ENCODE results near the gene ZNF467.

ZNF467 gene

DNA sequence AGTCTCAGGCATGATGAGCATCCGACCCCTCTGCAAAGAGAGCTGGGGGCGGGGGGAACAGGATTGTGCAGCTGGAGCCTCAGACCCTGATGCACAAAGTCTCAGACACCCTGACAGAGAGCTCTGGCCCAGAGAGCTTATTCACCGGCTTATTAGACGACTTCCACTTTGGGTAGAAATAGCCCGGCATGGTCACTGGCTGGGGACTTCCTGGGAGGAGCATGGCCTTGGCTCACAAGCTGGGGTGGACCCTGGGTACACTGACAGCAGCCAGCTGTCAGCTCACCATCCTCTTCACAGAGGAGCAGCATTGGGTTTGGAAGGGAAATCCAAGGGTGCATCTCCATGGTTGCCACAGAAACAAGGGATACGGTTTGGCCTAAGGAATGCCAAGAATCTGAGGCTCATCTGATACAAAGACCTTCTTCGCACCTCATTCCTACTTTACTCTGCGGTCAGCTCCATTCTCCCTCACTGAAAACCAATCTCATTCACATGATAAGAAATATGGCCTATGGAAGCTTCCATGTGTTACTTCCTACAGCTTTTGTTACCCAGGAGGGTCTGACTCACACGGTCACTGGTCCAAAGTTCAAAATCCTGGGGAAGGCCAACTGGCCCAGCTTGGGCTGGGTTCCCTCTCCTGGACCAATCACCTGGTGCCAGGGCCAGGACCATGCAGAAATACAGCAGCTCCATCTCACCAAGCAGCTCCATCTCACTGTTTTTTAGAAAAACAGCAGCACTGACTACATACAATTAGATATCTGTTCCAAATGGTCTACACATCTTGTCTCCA lies 25.1 kb downstream of the ZNF467 start:
- DNase-seq (ENCODE audit: low read depth in 2 of 2) = no peak

DNA sequence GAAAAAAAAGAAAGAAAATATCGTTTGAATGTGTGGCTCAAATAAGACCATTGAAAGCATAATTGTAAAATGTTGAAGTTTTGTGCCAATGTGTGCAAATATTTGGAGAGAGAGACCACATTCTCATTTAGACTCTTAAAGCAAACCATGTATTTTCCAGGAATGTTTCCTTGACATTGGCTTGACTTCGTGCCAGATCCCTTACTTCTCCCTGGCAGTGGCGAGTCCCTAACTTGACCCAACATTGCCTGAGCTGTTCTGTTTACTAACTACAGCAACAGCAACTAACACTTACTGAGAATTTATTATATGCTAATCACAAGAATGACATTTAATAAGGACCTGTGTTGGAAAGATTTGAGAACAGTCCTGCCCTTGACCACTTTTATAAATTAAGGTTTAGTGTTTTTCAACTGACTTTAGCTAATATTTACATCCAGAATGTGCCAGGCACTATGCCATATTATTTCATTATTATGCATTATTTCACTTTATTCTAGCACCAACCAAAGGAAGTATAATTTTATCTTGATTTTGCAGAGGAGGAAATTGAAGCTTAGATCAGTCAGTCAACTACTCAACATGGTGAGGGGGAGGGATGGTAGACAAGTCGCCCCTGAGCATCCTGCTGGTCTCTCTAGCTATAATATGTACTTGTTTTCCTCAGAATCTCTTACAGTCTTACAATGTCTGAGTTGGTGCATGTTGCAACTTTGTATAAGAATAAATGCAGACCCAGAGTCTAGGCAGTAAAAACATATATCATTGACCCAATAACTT lies 29.7 kb downstream of the ZNF467 start:
- no peak for DNase-seq (ENCODE audit: low read depth in 2 of 2)

DNA sequence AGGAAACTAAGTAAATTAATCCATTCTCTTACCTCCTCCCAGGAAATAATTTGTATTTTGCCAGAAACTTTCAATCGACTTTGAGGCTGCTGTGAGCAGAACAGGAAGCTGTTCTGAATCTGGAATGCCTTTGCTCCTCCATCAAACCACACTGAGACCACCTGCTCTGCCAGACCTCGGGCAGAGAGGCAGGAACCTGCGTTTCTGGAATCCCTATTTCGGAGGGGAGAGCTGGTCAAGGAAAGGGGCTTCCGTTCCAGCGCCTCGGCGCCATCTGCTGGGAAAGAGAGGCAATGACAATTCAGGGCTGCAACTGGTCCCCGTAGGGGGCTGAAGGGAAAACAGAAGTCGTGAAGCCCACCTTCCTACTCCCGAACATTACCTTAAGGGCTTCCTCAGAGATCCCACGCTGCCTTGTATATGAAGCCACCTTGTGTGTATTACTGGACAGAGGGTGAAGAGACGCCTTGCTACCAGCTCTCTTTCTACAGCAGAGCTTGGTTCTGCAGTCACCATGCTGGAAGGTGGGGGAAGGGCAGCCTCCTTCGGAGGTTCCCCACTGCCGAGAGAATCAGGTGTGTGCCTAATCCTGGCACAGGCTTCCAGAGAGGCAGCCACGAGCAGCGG lies 31.2 kb downstream of the ZNF467 start:
- peak; percentile 35 to 55 for DNase-seq (ENCODE audit: low read depth in 2 of 2)

DNA sequence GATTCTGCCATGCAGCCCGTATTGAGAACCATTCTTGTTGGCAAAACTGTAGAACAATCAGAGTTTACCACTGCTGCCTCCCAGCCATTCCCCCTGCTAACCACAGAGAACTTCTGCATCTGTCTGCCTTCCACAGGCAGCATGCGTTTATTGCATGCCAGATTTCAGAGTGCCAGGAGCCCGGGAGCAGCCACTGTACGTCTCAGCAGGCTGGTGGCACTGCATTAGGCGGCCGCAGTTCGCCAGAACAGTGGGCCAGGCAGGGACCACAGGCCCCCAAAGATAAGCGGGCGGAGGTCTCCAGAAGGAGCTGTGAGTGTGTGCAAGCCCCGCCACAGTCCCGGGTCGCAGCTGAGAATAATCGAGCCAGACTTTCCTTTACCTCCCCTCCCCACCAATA lies 31.8 kb downstream of the ZNF467 start:
- no peak for DNase-seq (ENCODE audit: low read depth in 2 of 2)

DNA sequence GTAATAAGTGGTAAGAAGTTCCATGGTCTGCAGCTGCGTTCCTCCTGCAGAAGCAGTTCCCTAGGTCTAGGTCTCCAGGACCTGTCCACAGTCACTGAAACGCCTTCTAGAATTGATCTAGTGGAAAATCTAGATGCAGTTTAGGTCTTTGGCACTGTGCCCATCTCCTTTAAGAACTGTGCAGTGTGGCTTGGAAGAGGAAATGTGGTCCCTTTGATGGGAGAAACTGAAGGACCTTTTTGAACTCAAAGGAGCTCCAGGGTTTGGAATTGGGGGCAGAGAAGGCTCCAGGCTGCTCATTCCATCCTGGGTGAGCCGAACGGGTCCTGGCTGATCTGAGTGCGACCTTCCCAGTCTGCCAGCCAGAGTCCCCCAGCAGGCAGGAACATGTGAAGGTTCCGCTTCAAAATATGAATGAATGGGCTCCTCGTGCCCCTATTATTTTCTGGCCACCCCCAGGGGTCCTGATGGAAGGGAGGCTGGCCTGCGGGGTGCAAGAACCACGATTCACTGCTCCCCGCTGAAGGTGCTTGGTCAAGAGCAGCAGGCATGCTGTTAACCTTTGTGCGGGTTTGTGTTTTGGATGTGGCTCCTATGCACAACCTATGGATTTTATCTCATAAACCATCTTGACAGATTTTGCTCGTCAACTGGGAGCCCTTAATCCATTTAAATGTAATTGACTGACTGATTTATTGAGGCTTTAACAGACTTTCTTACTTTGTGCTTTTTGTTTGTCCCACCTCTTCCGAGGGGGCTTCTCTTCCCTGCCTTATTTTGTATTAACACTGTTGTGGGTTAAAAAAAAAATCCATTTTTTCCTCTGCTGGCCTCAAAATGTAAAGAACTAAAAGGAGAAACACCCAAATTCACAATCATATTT lies 36.7 kb downstream of the ZNF467 start:
- DNase-seq (ENCODE audit: low read depth in 2 of 2) = no peak

DNA sequence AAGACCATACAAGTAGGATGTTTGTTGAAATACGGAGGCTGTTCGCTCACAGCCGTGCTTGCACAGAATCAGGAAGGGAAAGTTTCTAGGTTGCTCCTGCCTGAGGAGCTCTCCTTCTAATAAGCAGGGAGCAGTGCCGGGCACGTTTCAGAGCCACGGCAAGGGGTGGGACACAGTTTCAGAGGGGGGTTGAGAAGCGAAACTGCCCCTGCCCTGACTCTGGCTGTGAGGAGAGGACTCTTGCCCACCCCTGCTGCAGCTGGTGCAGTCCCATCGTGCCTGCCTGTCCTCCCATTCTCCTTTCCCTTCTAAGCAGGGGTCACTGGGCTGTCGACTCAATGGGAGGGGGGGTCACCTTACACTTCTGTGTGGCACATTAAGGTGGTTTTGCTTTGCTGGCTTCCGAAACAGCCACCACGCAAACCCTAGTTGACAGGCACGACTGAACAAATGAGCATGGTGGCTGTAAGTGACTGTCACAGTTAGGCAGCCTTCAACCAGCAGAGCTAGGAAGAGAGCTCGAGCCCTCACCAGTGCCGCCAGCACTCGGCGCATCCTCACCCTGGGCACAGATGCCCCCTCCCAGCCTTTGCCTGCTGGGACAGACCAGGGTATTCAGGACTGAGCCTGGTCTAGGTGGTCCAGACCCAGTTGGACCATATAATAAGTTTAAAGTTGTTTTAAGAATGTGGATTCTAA lies 37.5 kb downstream of the ZNF467 start:
- no peak for DNase-seq (ENCODE audit: low read depth in 2 of 2)

DNA sequence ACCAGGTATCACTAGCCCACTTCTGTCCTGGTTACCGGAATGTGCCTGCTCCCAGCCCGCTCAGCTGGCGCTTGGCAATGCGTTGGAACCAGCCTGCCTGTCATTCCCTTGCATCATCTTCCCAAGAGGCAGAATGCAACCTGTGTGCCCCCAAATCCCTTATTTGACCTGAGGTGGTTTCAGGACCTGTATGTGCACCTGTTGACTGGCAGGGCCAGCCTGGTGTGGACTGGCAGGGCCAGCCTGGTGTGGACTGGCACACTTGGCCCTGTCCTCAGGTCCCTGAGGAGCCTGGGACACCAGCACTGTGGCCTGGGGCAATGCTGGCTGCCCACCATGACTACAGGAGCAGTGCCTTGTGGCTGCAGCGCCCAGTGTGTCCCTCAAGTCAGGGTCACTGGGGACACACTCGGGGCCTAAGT lies 38.2 kb downstream of the ZNF467 start:
- DNase-seq (ENCODE audit: low read depth in 2 of 2) = no peak

DNA sequence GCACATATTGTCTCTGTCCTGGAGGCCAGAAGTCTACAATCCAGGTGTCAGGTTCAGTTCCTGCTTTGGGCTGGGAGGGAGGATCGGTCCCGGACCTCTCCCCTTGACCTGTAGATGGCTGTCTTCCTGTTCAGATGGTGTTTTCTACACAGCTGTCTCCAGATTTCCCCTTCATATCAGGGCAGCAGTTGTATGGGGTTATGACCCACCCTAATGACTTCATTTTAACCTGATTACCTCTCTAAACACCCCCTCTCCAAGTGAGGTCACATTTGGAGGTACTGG lies 38.7 kb downstream of the ZNF467 start:
- DNase-seq (ENCODE audit: low read depth in 2 of 2) = no peak

DNA sequence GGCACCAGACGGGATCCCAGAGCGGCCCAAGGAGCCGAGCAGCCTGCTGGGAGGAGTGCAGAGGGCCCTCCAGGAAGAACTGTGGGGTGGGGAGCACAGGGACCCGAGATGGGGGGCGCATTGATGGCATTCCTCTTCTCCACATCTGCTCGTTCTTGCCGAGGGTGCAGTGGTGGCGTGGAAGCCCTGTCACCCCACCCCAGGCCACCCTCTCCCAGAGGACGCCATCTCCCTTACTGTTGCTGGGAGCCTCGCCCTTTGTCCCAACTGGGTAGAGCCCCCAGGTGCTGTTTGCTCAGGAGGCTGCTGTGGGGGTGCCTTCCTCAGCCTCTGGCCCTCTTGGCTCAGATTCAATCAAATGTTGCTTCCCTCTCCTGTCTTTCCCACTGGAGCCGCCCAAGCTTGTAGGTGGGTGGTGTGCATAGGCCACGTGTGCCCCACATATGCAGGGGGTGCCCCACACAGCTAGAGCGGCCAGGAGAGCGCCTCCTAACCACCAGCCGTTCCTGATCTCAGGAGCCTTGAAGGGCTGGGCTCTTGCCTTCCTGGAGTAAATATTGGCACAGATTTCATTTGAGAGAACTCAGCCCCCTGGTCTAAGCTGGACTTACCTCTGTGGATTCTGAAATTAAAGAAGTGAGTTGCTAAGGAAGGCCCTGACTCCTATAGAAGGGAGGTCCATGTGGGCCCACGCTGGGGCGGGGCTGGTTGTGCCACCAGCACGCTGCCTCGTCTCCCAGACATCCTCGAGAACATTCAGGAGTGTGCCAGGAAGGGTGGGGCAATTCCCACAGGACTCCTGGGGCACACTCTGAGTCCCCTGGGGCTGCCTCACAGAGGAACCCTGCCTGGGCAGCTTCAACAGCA lies 39.2 kb downstream of the ZNF467 start:
- no peak for DNase-seq (ENCODE audit: low read depth in 2 of 2)

DNA sequence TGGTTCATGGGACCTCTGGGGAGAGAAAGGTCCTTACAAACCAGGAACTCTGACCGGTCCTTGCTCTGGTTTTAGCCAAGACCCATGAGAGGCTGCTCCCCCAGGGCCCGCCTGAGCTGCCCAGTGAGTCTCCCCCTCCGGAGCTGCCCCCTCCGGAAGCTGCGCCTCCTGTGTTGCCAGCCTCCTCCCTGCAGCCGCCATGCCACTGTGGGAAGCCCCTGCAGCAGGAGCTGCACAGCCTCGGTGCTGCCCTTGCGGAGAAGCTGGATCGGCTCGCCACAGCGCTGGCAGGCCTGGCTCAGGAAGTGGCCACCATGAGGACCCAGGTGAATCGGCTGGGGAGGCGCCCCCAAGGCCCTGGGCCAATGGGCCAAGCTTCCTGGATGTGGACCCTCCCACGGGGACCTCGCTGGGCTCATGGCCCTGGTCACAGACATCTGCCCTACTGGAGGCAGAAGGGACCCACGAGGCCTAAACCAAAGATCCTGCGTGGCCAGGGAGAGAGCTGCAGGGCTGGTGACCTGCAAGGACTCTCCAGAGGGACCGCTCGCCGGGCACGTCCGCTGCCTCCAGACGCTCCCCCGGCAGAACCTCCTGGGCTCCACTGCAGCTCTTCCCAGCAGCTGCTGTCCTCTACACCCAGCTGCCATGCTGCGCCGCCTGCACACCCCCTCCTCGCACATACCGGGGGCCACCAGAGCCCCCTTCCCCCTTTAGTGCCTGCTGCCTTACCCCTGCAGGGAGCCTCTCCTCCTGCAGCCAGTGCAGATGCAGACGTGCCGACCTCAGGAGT lies 40.1 kb downstream of the ZNF467 start:
- DNase-seq (ENCODE audit: low read depth in 2 of 2) = no peak

DNA sequence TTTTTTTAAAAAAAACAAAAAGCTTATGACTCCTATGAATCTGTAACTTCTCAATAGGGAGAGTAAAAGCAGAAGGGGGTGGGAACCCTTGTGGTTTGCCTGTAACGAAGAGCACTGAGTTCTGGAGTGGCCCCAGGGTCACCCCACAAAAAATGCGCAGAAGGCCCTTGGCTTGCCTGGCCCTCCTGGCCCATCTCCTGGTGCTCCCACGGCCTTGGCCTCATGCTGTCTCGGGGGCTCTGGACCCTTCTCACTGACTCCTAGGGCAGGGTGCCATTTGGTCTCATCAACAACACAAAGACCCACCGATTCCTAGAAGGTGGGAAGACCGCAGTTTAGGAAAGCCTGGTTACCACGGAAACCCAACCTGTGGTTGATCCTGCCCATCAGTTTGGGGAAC lies 40.8 kb downstream of the ZNF467 start:
- DNase-seq (ENCODE audit: low read depth in 2 of 2) = no peak

DNA sequence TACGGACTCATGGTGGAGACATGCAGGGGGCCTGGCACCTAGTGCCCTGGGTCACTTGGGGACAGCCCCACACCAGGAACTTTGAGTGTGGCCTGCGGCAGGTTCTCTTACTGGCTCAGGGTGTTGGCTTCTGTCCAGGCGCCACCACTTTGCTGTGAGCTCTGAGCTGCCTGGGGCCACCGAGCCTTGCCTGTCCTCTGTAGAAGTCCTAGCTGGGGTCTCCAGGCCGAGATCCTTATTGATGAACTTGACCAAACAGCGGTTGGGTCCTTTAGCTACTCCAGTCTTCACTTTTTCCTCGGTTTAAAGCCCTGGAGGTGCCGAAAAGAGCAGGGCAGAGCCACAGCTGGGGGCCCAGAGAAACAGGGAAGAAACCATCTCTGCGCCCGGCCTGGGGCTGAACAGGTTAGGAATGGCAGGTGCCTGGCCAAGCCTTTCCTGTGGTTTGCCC lies 41.3 kb downstream of the ZNF467 start:
- DNase-seq (ENCODE audit: low read depth in 2 of 2) = no peak

DNA sequence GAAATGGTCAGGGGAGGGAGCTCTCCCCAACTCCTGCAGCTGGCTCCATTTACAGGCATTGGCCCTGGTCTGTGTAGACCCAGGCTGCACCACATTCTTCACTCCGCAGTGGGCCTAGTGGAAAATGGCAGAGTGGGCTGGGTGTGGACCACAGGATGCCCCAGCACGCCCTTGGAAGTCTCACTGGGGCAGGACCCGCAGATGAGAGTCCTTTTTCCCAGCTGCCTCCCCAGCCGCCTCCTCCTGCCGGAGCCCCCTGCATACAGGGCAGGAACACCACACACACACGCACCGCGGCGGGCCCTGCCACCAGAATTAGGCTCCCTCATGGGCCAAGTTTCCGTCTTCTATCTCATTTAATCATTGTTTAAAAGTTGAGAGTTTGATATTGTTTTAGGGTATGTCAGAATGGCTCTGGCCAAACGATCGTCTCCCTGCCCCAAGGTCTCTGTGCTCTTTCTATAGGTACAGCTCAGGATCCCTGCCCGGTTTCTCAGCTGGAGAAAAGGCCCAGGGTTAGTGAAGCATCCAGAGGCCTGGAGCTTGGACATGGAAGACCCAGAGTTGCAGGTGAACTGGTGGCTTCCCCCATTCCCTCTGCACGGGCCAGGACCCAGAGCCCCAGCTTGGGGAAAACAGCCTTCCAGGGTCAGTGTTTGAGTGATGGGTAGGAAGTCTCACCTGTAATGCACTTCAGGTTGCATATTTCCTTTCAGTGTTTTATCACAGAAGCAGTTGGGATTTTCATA lies 42.0 kb downstream of the ZNF467 start:
- no peak for DNase-seq (ENCODE audit: low read depth in 2 of 2)

DNA sequence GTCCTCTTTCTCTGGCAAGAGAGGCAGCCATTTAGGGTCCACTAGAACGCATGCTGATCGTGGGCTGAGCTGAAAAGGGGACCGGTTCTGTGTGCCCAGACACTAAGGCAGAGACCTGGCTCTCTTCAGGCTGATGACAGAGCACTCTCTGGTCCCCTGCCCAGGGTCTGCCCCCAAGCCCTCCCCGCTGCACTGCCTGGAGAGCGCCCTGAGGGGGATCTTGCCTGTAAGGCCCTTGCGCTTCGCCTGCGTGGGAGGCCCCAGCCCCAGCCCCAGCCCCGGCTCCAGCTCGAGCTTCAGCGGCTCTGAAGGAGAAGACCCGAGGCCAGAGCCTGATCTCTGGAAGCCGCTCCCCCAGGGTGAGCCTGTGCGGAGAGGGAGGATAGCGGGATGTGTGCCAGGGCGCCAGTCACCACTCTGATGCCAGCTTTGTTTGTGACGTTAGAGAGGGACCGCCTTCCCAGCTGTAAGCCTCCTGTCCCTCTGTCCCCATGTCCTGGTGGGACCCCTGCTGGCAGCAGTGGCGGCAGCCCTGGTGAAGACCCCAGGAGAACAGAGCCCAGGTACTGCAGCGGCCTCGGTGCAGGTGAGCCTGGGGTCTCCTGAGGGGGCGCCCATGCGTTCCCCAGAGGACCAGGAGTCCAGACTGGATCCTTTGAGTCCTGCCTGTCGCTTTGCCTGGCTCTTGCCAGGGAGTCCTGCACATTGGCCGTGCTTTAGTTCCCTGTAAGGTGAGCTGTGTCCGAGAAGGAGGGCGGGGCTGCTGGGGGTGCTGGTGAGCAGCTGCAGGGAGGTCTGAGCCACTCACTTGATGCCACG lies 43.2 kb downstream of the ZNF467 start:
- no peak for DNase-seq (ENCODE audit: low read depth in 2 of 2)

DNA sequence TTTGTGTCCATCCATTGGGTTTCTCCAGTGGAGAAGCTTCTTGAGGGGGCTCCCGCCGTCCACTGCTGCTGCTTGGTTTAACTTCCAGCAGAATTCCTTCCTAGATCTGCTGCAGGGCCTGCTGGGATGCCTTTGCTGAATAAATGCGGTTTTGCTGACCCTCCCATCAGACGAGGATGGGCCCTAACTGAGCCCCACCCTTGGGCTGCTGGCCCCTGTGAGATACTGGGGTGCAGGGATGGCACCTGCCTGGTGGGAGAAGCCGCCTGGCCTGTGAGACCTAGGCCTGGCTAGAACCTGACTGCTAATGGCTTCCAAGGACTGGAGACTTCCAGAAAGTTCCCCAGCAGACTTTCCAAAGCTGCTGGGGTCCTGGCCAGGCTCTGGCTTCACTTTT lies 43.8 kb downstream of the ZNF467 start:
- DNase-seq (ENCODE audit: low read depth in 2 of 2) = no peak

DNA sequence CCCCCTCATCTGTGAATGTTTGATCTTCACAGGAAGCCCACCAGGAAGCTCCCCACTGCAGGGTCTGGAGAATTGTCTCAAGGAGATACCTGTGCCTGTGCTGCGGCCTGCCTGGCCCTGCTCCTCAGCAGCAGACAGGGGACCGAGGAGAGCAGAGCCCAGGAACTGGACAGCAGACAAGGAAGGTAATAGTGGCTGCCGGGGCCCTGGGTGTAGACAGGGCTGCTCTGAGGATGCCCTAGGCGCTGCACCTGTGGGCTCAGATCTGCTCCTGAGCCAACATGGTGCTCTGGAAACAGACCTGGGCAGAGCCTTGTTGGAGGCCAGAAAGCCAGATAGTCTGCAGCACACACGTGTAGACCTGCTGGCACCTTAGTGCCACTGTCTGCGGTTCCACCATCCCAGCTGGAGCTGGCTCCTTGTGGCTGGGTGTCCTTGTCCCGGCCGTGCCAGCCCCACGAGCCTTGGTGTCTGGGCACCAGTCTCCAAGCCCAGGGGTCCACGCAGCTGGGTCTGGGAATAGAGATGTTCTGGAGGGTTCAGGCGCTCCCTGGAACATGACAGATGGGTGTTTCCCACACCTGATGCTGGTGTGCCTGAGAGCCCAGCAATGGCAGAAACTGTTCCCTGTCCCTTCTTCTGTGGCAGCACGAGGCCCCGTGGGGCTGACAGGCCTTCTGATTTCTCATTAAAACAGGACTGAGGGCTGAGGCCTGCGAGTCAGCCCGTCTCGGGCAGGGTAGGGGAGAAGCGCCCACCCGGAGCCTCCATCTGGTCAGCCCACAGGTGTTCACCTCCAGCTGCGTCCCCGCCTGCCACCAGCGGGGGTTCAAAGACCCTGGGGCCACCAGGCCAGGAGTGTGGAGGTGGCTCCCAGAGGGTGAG lies 44.7 kb downstream of the ZNF467 start:
- no peak for DNase-seq (ENCODE audit: low read depth in 2 of 2)

All from stimulated activated CD4-positive, alpha-beta T cell treated with anti-CD3 and anti-CD28 coated beads, Interleukin-12 subunit alpha, Interleukin-12 subunit beta, amount 100 ng/mL, for 24 hours (primary cell).